H9 (cell line): ENCODE measurements around the gene COL4A1. TPM values are rescaled to one million over a fixed set of nuclear protein-coding genes. Genes with fewer than 3 reads are reported as not detected.

Source experiments
- DNase-seq: peaks from one replicate; pipeline ENCODE4 v3.0.0-alpha.2; 2017
- H2AFZ ChIP-seq: one replicate; pipeline ENCODE4 v1.6.1; 2013; ENCODE audit warnings: mild to moderate bottlenecking, low read length, control low read depth, moderate library complexity
- H2AK5ac ChIP-seq: 2 replicates; pipeline ENCODE4 v1.6.1; 2013; ENCODE audit warnings: low read length, control low read depth, mixed read lengths; ENCODE audit not compliant: insufficient read length
- H2BK120ac ChIP-seq: one replicate; pipeline ENCODE4 v1.6.1; 2013; ENCODE audit warnings: low read depth, mild to moderate bottlenecking, low read length, control low read depth, inconsistent platforms; ENCODE audit not compliant: poor library complexity, severe bottlenecking
- H2BK12ac ChIP-seq: 2 replicates; pipeline ENCODE4 v1.6.1; 2013; ENCODE audit warnings: low read length, control low read depth, mixed read lengths, low read depth; ENCODE audit not compliant: insufficient read length
- H2BK15ac ChIP-seq: 2 replicates; pipeline ENCODE4 v1.6.1; 2013; ENCODE audit warnings: low read depth, low read length, control low read depth
- H2BK20ac ChIP-seq: one replicate; pipeline ENCODE4 v1.6.1; 2013; ENCODE audit warnings: low read depth, mild to moderate bottlenecking, low read length, control low read depth, inconsistent platforms; ENCODE audit not compliant: poor library complexity, severe bottlenecking
- H2BK5ac ChIP-seq: 2 replicates; pipeline ENCODE4 v1.6.1; 2013; ENCODE audit warnings: low read length, control low read depth, mixed read lengths; ENCODE audit not compliant: insufficient read length
- H3K14ac ChIP-seq: 2 replicates; pipeline ENCODE4 v1.6.1; 2013; ENCODE audit warnings: low read length, control low read depth; ENCODE audit not compliant: insufficient read depth
- H3K18ac ChIP-seq: 2 replicates; pipeline ENCODE4 v1.6.1; 2013; ENCODE audit warnings: low read depth, mild to moderate bottlenecking, mixed read lengths, low read length, control low read depth; ENCODE audit not compliant: insufficient read length
- H3K23ac ChIP-seq: 2 replicates; pipeline ENCODE4 v1.6.1; 2013; ENCODE audit warnings: low read length, control low read depth, mixed read lengths, low read depth; ENCODE audit not compliant: insufficient read length
- H3K23me2 ChIP-seq: 2 replicates; pipeline ENCODE4 v1.6.1; 2013; ENCODE audit warnings: low read depth, mild to moderate bottlenecking, mixed read lengths, low read length, control low read depth; ENCODE audit not compliant: insufficient read length, poor library complexity, severe bottlenecking
- H3K27ac ChIP-seq: 2 replicates; pipeline ENCODE4 v1.5.1; 2013; ENCODE audit warnings: low read length, control low read depth, mixed read lengths, low read depth; ENCODE audit not compliant: insufficient read length
- H3K27me3 ChIP-seq: 2 replicates; pipeline ENCODE4 v1.6.1; 2013; ENCODE audit warnings: low read length, control low read depth, inconsistent platforms; ENCODE audit not compliant: insufficient read depth
- H3K4ac ChIP-seq: 2 replicates; pipeline ENCODE4 v1.6.1; 2013; ENCODE audit warnings: low read depth, mild to moderate bottlenecking, control low read depth, inconsistent platforms, low read length, moderate library complexity
- H3K4me1 ChIP-seq: 2 replicates; pipeline ENCODE4 v1.6.1; 2013; ENCODE audit warnings: low read length, control low read depth, inconsistent platforms; ENCODE audit not compliant: insufficient read depth
- H3K4me2 ChIP-seq: 2 replicates; pipeline ENCODE4 v1.6.1; 2013; ENCODE audit warnings: low read length, control low read depth, mixed read lengths; ENCODE audit not compliant: insufficient read length, insufficient read depth
- H3K56ac ChIP-seq: 2 replicates; pipeline ENCODE4 v1.6.1; 2013; ENCODE audit warnings: low read depth, mild to moderate bottlenecking, mixed read lengths, low read length, control low read depth; ENCODE audit not compliant: insufficient read length
- H3K79me1 ChIP-seq: 2 replicates; pipeline ENCODE4 v1.6.1; 2013; ENCODE audit warnings: low read depth, mild to moderate bottlenecking, moderate library complexity, low read length, control low read depth, inconsistent platforms; ENCODE audit not compliant: insufficient read depth, poor library complexity, severe bottlenecking
- H3K79me2 ChIP-seq: 2 replicates; pipeline ENCODE4 v1.6.1; 2013; ENCODE audit warnings: low read length, control low read depth, inconsistent platforms; ENCODE audit not compliant: insufficient read depth
- H3K9ac ChIP-seq: 2 replicates; pipeline ENCODE4 v1.6.1; 2013; ENCODE audit warnings: low read length, control low read depth, mixed read lengths; ENCODE audit not compliant: insufficient read length; ENCODE audit errors: extremely low read depth
- H3K9me3 ChIP-seq: one replicate; pipeline ENCODE4 v1.6.1; 2013; ENCODE audit warnings: low read depth, low read length, inconsistent platforms; ENCODE audit not compliant: control insufficient read depth
- H3T11ph ChIP-seq: one replicate; pipeline ENCODE4 v1.6.1; 2013; ENCODE audit warnings: mild to moderate bottlenecking, low read length, control low read depth, inconsistent platforms
- H4K20me1 ChIP-seq: one replicate; pipeline ENCODE4 v1.6.1; 2013; ENCODE audit not compliant: control insufficient read depth, insufficient read length, insufficient read depth
- H4K5ac ChIP-seq: 2 replicates; pipeline ENCODE4 v1.6.1; 2013; ENCODE audit warnings: low read depth, mild to moderate bottlenecking, mixed read lengths, low read length, control low read depth; ENCODE audit not compliant: insufficient read length
- H4K8ac ChIP-seq: replicated peaks from 2 replicates; pipeline ENCODE4 v1.6.1; 2013; ENCODE audit warnings: low read length, control low read depth, mixed read lengths, low read depth; ENCODE audit not compliant: insufficient read length
- H4K91ac ChIP-seq: 2 replicates; pipeline ENCODE4 v1.6.1; 2013; ENCODE audit warnings: low read depth, mild to moderate bottlenecking, moderate library complexity, mixed read lengths, low read length, control low read depth; ENCODE audit not compliant: insufficient read length
- H3K27ac Mint-ChIP-seq, 3 experiments: 2 replicates in 2 of 3; 3 replicates in 1 of 3; pipeline ENCODE4 v1.8.0; 2020 to 2021; ENCODE audit warnings: mixed read lengths in 3 of 3, mild to moderate bottlenecking in 1 of 3, moderate library complexity in 1 of 3
- H3K27me3 Mint-ChIP-seq: 2 replicates; pipeline ENCODE4 v1.8.0; 2021; ENCODE audit warnings: low read depth, mild to moderate bottlenecking, moderate library complexity, mixed read lengths
- H3K36me3 Mint-ChIP-seq, 3 experiments: 2 replicates in 2 of 3; 3 replicates in 1 of 3; pipeline ENCODE4 v1.8.0; 2020 to 2021; ENCODE audit warnings: low read depth in 3 of 3, mixed read lengths in 3 of 3; ENCODE audit not compliant: insufficient read depth in 1 of 3
- H3K4me1 Mint-ChIP-seq, 2 experiments: 2 replicates each; pipeline ENCODE4 v1.8.0; 2020; ENCODE audit warnings: mixed read lengths in 2 of 2
- H3K4me3 Mint-ChIP-seq, 2 experiments: 2 replicates in 1 of 2; 3 replicates in 1 of 2; pipeline ENCODE4 v1.8.0; 2020 to 2021; ENCODE audit warnings: mild to moderate bottlenecking in 2 of 2, mixed read lengths in 2 of 2, moderate library complexity in 1 of 2
- H3K9me3 Mint-ChIP-seq, 2 experiments: 2 replicates in 1 of 2; 3 replicates in 1 of 2; pipeline ENCODE4 v1.8.0; 2020; ENCODE audit warnings: mild to moderate bottlenecking in 2 of 2, mixed read lengths in 2 of 2, moderate library complexity in 1 of 2
- WGBS: extraction: QIAGEN DNeasy Blood & Tissue Kit; methylation state at CpG from one replicate; pipeline ENCODE4 v1.1.7; 2013; ENCODE audit warnings: missing lambda C conversion rate, low lambda C conversion rate, mixed read lengths; ENCODE audit not compliant: insufficient read length; ENCODE audit errors: extremely low coverage; 5-methylcytosine and 5-hydroxymethylcytosine counted together
- total RNA-seq: library from RNA; stranded (reverse); gene quantifications from 2 replicates; pipeline ENCODE4 v1.2.1, GENCODE V29; 2021
- TF ChIP-seq, protein P1 (sequence below): fragments of 200-600 bp; sonication (generic); conservative IDR thresholded peaks from 3 replicates; pipeline ENCODE4 v1.8.0; 2021; ENCODE audit warnings: antibody characterized with exemption, mild to moderate bottlenecking

The COL4A1 gene
- total RNA-seq, 1 experiment from 2014 or later: 73.1 TPM

DNA sequence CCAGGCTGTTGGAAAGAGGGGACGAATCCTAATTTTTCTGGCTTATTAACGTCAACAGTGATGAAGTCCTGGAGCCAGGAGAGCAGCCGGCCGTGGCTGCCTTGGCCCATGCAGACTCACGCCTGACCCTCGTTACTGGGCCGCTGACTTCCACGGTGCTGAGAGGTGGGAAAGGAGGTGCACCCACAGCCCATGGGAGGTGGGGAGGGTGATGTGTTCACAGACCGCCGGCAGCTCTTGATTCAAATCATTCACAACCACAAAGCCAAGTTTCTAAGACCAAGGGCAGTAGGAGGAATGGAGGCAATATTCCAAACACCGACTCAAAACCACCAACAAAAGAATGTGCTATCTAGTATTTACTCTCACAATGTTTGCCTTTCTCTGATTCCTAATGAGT is 24.4 kb upstream of the COL4A1 start:
- no peak overlapping the region for H3T11ph ChIP-seq
- H4K20me1 ChIP-seq: no peaks in the 10 kb centered on the region
- H4K5ac ChIP-seq: no peak overlapping the region
- no peak overlapping the region for H2BK120ac ChIP-seq
- no peaks in the 10 kb centered on the region for H3K23me2 ChIP-seq
- Mint-ChIP-seq H3K36me3 (peaks cover 9 to 17% (median 15%) of the 10 kb centered on the region in 3 experiments; a peak in 6 of 7 replicates), H3K4me3 (no peak overlapping the region), H3K27ac (no peak overlapping the region), H3K4me1 (peaks cover 48% of the 10 kb centered on the region in 2 experiments), H3K9me3 (no peaks in the 10 kb centered on the region), H3K27me3 (no peaks in the 10 kb centered on the region)
- H3K18ac ChIP-seq: no peak overlapping the region
- H3K14ac ChIP-seq: no peak overlapping the region
- no peak overlapping the region for H2BK15ac ChIP-seq
- no peak overlapping the region for H2BK5ac ChIP-seq
- DNase-seq: no peak
- H3K9me3 ChIP-seq: no peaks in the 10 kb centered on the region
- no CpG with 5 or more reads among the region's 11 CpGs for WGBS
- H3K4ac ChIP-seq: no peak overlapping the region
- no peak overlapping the region for H2BK20ac ChIP-seq
- H3K4me2 ChIP-seq: no peak overlapping the region
- H2AK5ac ChIP-seq: no peak overlapping the region
- no peak overlapping the region for H4K8ac ChIP-seq
- H3K79me1 ChIP-seq: no peaks in the 10 kb centered on the region
- H2AFZ ChIP-seq: no peak overlapping the region
- no peak overlapping the region for H3K9ac ChIP-seq
- TF ChIP-seq, protein P1, sequence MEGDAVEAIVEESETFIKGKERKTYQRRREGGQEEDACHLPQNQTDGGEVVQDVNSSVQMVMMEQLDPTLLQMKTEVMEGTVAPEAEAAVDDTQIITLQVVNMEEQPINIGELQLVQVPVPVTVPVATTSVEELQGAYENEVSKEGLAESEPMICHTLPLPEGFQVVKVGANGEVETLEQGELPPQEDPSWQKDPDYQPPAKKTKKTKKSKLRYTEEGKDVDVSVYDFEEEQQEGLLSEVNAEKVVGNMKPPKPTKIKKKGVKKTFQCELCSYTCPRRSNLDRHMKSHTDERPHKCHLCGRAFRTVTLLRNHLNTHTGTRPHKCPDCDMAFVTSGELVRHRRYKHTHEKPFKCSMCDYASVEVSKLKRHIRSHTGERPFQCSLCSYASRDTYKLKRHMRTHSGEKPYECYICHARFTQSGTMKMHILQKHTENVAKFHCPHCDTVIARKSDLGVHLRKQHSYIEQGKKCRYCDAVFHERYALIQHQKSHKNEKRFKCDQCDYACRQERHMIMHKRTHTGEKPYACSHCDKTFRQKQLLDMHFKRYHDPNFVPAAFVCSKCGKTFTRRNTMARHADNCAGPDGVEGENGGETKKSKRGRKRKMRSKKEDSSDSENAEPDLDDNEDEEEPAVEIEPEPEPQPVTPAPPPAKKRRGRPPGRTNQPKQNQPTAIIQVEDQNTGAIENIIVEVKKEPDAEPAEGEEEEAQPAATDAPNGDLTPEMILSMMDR: no peak
- H3K27ac ChIP-seq: no peak overlapping the region
- no peak overlapping the region for H3K23ac ChIP-seq
- no peaks in the 10 kb centered on the region; the same call in 1 of the 2 replicates for H3K4me1 ChIP-seq
- H3K27me3 ChIP-seq: no peaks in the 10 kb centered on the region
- no peak overlapping the region for H4K91ac ChIP-seq
- no peak overlapping the region for H3K56ac ChIP-seq
- H3K79me2 ChIP-seq: no peaks in the 10 kb centered on the region; the same call in 1 of the 2 replicates
- no peak overlapping the region for H2BK12ac ChIP-seq
